OCI-LY7 (cell line): ENCODE results near the gene SLC25A1.

Experiments used
- CTCF ChIP-seq: fragments of 200-600 bp; sonication (generic); conservative IDR thresholded peaks from 2 replicates; pipeline ENCODE4 v1.5.1; 2014; ENCODE audit warnings: mild to moderate bottlenecking, antibody characterized with exemption, low read length, moderate library complexity, mixed read lengths
- EZH2phosphoT487 ChIP-seq: fragments of 200-600 bp; sonication (generic); IDR thresholded peaks from 2 replicates; pipeline ENCODE4 v1.6.1; 2018; ENCODE audit warnings: low read depth, borderline replicate concordance, mild to moderate bottlenecking, mixed run types, antibody characterized with exemption, low read length, moderate library complexity, mixed read lengths

- TF ChIP-seq CTCF (no peak), EZH2phosphoT487 (no peak)
Measured at GRCh38 chr22:19213442-19214077, 35.0 kb upstream of the SLC25A1 start.
